Endodermal cell (in vitro differentiated cells): ENCODE measurements around the gene TMEM150A. TPM values are rescaled to one million over a fixed set of nuclear protein-coding genes. Genes with fewer than 3 reads are reported as not detected.
"Not testable (repeated sequence)": the region's sequence is repeated elsewhere in the genome, so short reads cannot be mapped to it uniquely, and the experiment has no call there.

ENCODE experiments used
- DNase-seq: peaks from one replicate; pipeline ENCODE4 v3.0.0-alpha.2; 2017
- H3K27ac ChIP-seq: 2 replicates; pipeline ENCODE4 v1.5.1; 2013; ENCODE audit warnings: mild to moderate bottlenecking, low read depth, low read length, moderate library complexity
- H3K27me3 ChIP-seq: 2 replicates; pipeline ENCODE4 v1.6.1; 2013; ENCODE audit warnings: mild to moderate bottlenecking, low read length, moderate library complexity; ENCODE audit not compliant: insufficient read depth, control insufficient read depth, poor library complexity, severe bottlenecking
- H3K36me3 ChIP-seq: 2 replicates; pipeline ENCODE4 v1.7.0; 2013; ENCODE audit warnings: mild to moderate bottlenecking, low read length, moderate library complexity; ENCODE audit not compliant: control insufficient read depth, insufficient read depth
- H3K4me1 ChIP-seq: one replicate; pipeline ENCODE4 v1.7.0; 2013; ENCODE audit warnings: low read length; ENCODE audit not compliant: control insufficient read depth, insufficient read depth
- H3K4me3 ChIP-seq: 2 replicates; pipeline ENCODE4 v1.5.1; 2013; ENCODE audit warnings: mild to moderate bottlenecking, low read length, moderate library complexity
- H3K9ac ChIP-seq: 2 replicates; pipeline ENCODE4 v1.6.1; 2013; ENCODE audit warnings: mild to moderate bottlenecking, low read length, moderate library complexity; ENCODE audit not compliant: poor library complexity, severe bottlenecking; ENCODE audit errors: extremely low read depth
- H3K9me3 ChIP-seq: 2 replicates; pipeline ENCODE4 v1.6.1; 2013; ENCODE audit warnings: mild to moderate bottlenecking, low read length, moderate library complexity; ENCODE audit not compliant: control insufficient read depth
- H3K27ac Mint-ChIP-seq: 2 replicates; pipeline ENCODE4 v1.8.0; 2020; ENCODE audit warnings: mixed read lengths
- H3K27me3 Mint-ChIP-seq: 2 replicates; pipeline ENCODE4 v1.8.0; 2021; ENCODE audit warnings: mild to moderate bottlenecking, mixed read lengths; ENCODE audit not compliant: insufficient read depth
- H3K36me3 Mint-ChIP-seq: 2 replicates; pipeline ENCODE4 v1.8.0; 2020; ENCODE audit warnings: low read depth, mixed read lengths
- H3K4me1 Mint-ChIP-seq: 2 replicates; pipeline ENCODE4 v1.8.0; 2020; ENCODE audit warnings: mixed read lengths
- H3K4me3 Mint-ChIP-seq: 2 replicates; pipeline ENCODE4 v1.8.0; 2020; ENCODE audit warnings: mild to moderate bottlenecking, moderate library complexity, mixed read lengths
- H3K9me3 Mint-ChIP-seq: 2 replicates; pipeline ENCODE4 v1.8.0; 2020; ENCODE audit warnings: mild to moderate bottlenecking, mixed read lengths
- CTCF ChIP-seq: fragments of 200-600 bp; sonication (generic); conservative IDR thresholded peaks from 2 replicates; pipeline ENCODE4 v1.5.0; 2021; ENCODE audit warnings: antibody characterized with exemption, mild to moderate bottlenecking
- WGBS, 2 experiments: methylation state at CpG; one replicate each; pipeline versions ENCODE4 v1.1.5 to v1.1.7; 2013; ENCODE audit warnings: missing lambda C conversion rate in 2 of 2, mixed read lengths in 1 of 2; ENCODE audit not compliant: insufficient coverage in 1 of 2, insufficient read length in 1 of 2; 5-methylcytosine and 5-hydroxymethylcytosine counted together
- total RNA-seq, 2 donors: library from RNA; stranded (reverse); fragmentation: NEBNext Ultra II Directional in 1 of 2; extraction: Animal tissue kit (Norgen Biotek cat#: 25700) in 1 of 2; gene quantifications; 2 replicates in 1 of 2; 3 replicates in 1 of 2; pipeline ENCODE4 v1.2.1, GENCODE V29; 2021

Gene TMEM150A
- total RNA-seq, 2 donors from 2014 or later: 23.8 to 32.2 TPM

- Mint-ChIP-seq H3K27me3 (no peaks in the 10 kb centered on the region), H3K27ac (no peak overlapping the region), H3K4me3 (no peak overlapping the region), H3K36me3 (peaks cover 62% of the 10 kb centered on the region), H3K4me1 (peaks cover 4% of the 10 kb centered on the region), H3K9me3 (no peaks in the 10 kb centered on the region)
- H3K9ac ChIP-seq: no peak overlapping the region
- TF ChIP-seq CTCF: no peak
- no peaks in the 10 kb centered on the region for H3K27me3 ChIP-seq
- H3K4me1 ChIP-seq: peaks cover 6% of the 10 kb centered on the region
- no peaks in the 10 kb centered on the region for H3K9me3 ChIP-seq
- peaks cover 70% of the 10 kb centered on the region for H3K36me3 ChIP-seq
- no CpG with 5 or more reads among the region's 1 CpG for WGBS, 2 experiments
- H3K4me3 ChIP-seq: no peak overlapping the region
- H3K27ac ChIP-seq: no peak overlapping the region
- no peak for DNase-seq
These were observed 18.8 kb upstream of the TMEM150A start for GRCh38 chr2:85621338-85621737.

GRCh38 chr2:85619617-85620016 is 17.1 kb upstream of the TMEM150A start:
- DNase-seq: no peak
- H3K9ac ChIP-seq: no peak overlapping the region
- peaks cover 54% of the 10 kb centered on the region for H3K36me3 ChIP-seq
- no peak overlapping the region for H3K4me3 Mint-ChIP-seq
- H3K36me3 Mint-ChIP-seq: peaks cover 46% of the 10 kb centered on the region
- no peaks in the 10 kb centered on the region for H3K27me3 Mint-ChIP-seq
- no peak overlapping the region for H3K27ac ChIP-seq
- no peak for TF ChIP-seq CTCF
- no peaks in the 10 kb centered on the region for H3K9me3 Mint-ChIP-seq
- H3K9me3 ChIP-seq: no peaks in the 10 kb centered on the region
- 95 to 96% methylated on average over 5 to 6 of the region's 6 CpGs for WGBS, 2 experiments
- no peaks in the 10 kb centered on the region for H3K27me3 ChIP-seq
- no peak overlapping the region for H3K4me3 ChIP-seq
- H3K27ac Mint-ChIP-seq: no peak overlapping the region
- peaks cover 4% of the 10 kb centered on the region for H3K4me1 Mint-ChIP-seq
- peaks cover 6% of the 10 kb centered on the region for H3K4me1 ChIP-seq

- DNase-seq, H3K9me3 ChIP-seq, H3K27ac ChIP-seq, H3K4me1 ChIP-seq, H3K27me3 Mint-ChIP-seq, H3K9me3 Mint-ChIP-seq, H3K27me3 ChIP-seq, H3K4me1 Mint-ChIP-seq: not testable (repeated sequence)
- WGBS, 2 experiments: 92 to 97% methylated on average over 3 to 5 of the region's 5 CpGs
- H3K4me3 Mint-ChIP-seq: peak overlapping the region; percentile 91
- H3K9ac ChIP-seq: peak overlapping the region; percentile 96
- peak overlapping the region; percentile 84 for H3K4me3 ChIP-seq
- H3K36me3 Mint-ChIP-seq: peaks cover 29% of the 10 kb centered on the region
- peak overlapping the region; percentile 73 for H3K27ac Mint-ChIP-seq
- H3K36me3 ChIP-seq: peaks cover 37% of the 10 kb centered on the region
These were observed 15.2 kb upstream of the TMEM150A start for GRCh38 chr2:85617723-85618122.

- H3K9ac ChIP-seq: no peak overlapping the region
- Mint-ChIP-seq H3K27ac (peak overlapping the region; percentile 96), H3K4me1 (peaks cover 4% of the 10 kb centered on the region), H3K9me3 (no peaks in the 10 kb centered on the region), H3K27me3 (no peaks in the 10 kb centered on the region), H3K36me3 (peaks cover 18% of the 10 kb centered on the region), H3K4me3 (peak overlapping the region; percentile 91)
- peak overlapping the region; percentile 84 for H3K4me3 ChIP-seq
- peaks cover 6% of the 10 kb centered on the region for H3K4me1 ChIP-seq
- no peaks in the 10 kb centered on the region for H3K9me3 ChIP-seq
- DNase-seq: no peak
- H3K27ac ChIP-seq: no peak overlapping the region
- H3K36me3 ChIP-seq: peaks cover 20% of the 10 kb centered on the region
- TF ChIP-seq CTCF: no peak
- WGBS, 2 experiments: 90 to 95% methylated on average over 16 to 17 of the region's 17 CpGs
- no peaks in the 10 kb centered on the region for H3K27me3 ChIP-seq
These were observed 12.9 kb upstream of the TMEM150A start for GRCh38 chr2:85615413-85615728.

- peaks cover 22% of the 10 kb centered on the region for H3K36me3 ChIP-seq
- not testable (repeated sequence) for H3K4me1 Mint-ChIP-seq, H3K4me1 ChIP-seq, H3K4me3 ChIP-seq, H3K27ac ChIP-seq, DNase-seq, H3K27me3 Mint-ChIP-seq, H3K27ac Mint-ChIP-seq, H3K9me3 Mint-ChIP-seq, H3K9me3 ChIP-seq, H3K9ac ChIP-seq, H3K27me3 ChIP-seq, H3K4me3 Mint-ChIP-seq
- 80 to 96% methylated on average over 1 to 7 of the region's 7 CpGs for WGBS, 2 experiments
- H3K36me3 Mint-ChIP-seq: peaks cover 21% of the 10 kb centered on the region
These were observed 12.3 kb upstream of the TMEM150A start for GRCh38 chr2:85614757-85615156.
